Testis (tissue), 2 donors: ENCODE results near the gene RCN1.

Experiments
- POLR2A ChIP-seq: fragments of 450-650 bp; IDR thresholded peaks from one replicate; pipeline ENCODE4 v1.6.1; 2017; ENCODE audit warnings: antibody characterized with exemption, mild to moderate bottlenecking, moderate library complexity
- TF ChIP-seq, protein P1 (sequence below), 3 experiments: fragments of 450-650 bp in 2 of 3; fragments of 200-600 bp in 1 of 3; sonication (generic) in 1 of 3; IDR thresholded peaks; one replicate each; pipeline ENCODE4 v1.5.1; 2016 to 2019; ENCODE audit warnings: antibody characterized with exemption in 3 of 3, mild to moderate bottlenecking in 2 of 3, moderate library complexity in 1 of 3

DNA sequence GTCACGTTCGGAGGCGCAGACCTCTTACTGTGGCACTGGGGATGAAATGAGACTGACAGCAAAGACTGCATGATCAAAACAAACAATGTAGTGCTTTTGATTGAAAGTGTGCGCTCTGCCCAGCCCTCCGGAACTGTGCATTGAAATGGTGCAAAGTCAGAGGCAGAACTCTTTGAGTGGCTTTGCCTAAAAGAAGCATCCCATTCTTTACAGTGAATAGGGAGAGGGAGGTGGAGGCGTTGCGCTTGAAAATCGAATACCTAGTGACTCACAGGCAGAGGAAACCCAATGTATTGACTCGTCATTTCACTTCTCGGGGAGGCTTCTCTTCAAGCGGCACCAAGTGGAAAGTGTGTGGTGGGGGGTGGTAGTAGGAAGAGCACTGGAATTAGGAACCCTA is 10.9 kb downstream of the RCN1 start:
- no peak for TF ChIP-seq POLR2A
- TF ChIP-seq, protein P1, sequence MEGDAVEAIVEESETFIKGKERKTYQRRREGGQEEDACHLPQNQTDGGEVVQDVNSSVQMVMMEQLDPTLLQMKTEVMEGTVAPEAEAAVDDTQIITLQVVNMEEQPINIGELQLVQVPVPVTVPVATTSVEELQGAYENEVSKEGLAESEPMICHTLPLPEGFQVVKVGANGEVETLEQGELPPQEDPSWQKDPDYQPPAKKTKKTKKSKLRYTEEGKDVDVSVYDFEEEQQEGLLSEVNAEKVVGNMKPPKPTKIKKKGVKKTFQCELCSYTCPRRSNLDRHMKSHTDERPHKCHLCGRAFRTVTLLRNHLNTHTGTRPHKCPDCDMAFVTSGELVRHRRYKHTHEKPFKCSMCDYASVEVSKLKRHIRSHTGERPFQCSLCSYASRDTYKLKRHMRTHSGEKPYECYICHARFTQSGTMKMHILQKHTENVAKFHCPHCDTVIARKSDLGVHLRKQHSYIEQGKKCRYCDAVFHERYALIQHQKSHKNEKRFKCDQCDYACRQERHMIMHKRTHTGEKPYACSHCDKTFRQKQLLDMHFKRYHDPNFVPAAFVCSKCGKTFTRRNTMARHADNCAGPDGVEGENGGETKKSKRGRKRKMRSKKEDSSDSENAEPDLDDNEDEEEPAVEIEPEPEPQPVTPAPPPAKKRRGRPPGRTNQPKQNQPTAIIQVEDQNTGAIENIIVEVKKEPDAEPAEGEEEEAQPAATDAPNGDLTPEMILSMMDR (IDR thresholded peaks at IDR 0.05): no peak
